Stimulated activated CD4-positive, alpha-beta T cell treated with anti-CD3 and anti-CD28 coated beads, Interleukin-4, amount 100 ng/mL, for 24 hours (primary cell): ENCODE results near the gene IL31RA.
"Not testable (repeated sequence)": the region's sequence is repeated elsewhere in the genome, so short reads cannot be mapped to it uniquely, and the experiment has no call there.

Experiments
- DNase-seq: peaks from one replicate; pipeline ENCODE4 v3.0.0-alpha.2; 2020

The IL31RA gene

DNA sequence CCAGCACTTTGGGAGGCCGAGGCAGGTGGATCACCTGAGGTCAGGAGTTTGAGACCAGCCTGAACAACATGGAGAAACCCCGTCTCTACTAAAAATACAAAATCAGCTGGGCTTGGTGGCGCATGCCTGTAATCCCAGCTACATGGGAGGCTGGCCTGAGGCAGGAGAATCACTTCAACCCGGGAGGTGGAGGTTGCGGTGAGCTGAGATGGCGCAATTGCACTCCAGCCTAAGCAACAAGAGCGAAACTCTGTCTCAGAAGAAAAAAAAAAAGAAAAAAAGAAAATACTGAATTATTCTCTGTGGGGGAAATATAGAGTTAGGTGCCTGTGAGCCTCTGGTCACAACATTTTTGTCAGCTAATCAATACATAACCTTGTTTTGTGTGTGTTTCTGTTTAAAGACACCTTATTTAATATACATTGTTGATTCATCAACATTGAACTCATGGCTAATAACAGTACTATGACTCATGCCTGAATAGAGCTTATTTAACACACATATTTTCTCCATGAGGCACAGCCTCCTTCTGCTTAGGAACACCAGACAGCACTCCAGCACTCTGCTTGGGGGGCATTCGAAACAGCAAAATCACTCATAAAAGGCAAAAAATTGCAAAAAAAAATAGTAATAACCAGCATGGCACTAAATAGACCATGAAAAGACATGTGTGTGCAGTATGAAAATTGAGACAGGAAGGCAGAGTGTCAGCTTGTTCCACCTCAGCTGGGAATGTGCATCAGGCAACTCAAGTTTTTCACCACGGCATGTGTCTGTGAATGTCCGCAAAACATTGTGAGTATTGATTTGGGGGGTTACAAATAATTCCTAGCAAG, at the start of gene IL31RA:
Gene IL31RA, plus strand, starts transcription at position 519 of the 836 bp plus-strand sequence. Its CDS starts 214 bp downstream, at position 733.
- no peak for DNase-seq

DNA sequence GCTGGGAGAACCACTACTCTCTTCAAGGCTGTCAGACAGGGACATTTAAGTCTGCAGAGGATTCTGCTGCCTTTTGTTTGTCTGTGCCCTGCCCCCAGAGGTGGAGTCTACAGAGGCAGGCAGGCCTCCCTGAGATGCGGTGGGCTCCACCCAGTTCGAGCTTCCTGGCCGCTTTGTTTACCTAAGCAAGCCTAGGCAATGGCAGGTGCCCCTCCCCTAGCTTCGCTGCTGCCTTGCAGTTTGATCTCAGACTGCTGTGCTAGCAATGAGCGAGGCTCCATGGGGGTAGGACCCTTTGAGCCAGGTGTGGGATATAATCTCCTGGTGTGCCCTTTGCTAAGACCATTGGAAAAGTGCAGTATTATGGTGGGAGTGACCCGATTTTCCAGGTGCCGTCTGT, 42.3 kb upstream of the IL31RA start:
- not testable (repeated sequence) for DNase-seq

DNA sequence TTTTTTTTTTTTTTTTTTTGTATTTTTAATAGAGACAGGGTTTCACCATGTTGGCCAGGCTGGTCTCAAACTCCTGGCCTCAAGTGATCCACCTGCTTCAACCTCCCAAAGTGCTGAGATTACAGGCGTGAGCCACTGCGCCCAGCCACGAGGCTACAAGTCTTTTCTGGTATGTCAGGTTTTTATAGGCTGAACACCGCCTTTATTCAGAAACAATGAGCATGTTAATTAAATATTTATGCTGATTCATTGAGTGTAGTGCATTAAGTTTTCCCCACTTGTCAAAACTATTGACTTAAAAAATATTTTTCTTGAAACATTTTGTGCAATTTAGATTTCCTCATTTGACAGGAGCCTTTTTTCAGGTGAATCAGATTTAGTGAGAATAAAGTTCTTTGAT, 35.2 kb upstream of the IL31RA start:
- not testable (repeated sequence) for DNase-seq

DNA sequence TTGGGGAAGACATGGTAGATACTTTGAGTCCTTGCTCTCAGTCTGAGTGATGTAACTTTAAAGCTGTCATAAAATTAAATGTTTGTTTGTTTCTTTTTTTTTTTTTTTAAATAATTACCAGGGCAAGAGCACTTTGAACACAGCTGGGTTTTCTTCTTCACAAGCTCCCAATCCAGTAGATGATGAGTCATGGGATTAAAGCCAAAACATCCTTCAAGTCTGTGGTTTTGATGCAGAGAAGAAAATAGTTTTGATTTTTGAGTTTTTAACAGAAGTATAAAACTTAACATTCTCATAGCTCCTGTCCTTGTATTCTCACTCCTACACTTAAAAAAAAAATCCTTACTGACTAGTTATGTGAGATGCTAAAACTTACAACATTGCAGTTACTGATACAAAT, 34.8 kb upstream of the IL31RA start:
- no peak for DNase-seq

DNA sequence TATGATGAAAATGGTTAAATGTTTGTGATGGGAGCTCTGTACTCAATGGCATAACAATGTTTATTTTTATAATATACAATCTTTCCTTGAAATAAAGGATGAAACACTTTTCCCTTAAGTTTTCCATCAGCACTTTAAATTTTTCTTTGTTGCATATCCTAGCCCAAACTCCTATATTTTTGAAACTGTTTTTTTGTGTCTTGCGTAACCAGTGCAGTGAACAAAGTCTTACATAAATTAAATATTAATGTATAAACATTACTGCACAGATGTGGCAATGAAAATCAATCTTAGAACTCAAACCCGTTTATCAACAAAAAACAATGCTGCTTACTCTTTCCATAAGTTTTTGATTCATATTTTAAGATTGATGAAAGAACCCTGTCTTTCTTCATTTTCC, 34.1 kb upstream of the IL31RA start:
- no peak for DNase-seq

DNA sequence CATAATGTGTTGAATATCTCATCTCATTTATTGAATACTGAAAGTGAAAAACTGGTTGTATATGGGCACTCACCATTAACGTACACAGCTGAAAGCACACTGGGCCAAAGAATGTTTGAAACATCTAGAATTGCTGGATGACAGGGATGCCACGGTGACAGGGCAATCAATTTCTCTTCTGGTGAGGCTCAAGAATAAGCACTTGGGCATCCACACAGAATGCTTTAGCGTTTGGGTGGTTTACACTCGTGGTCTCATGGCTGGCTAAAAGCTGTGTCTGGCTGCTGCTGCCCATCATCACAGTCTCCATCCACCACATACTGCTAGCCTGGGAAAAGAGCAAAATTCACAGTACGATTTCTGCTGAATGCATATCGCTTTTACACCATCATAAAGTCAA, 30.7 kb upstream of the IL31RA start:
- no peak for DNase-seq

DNA sequence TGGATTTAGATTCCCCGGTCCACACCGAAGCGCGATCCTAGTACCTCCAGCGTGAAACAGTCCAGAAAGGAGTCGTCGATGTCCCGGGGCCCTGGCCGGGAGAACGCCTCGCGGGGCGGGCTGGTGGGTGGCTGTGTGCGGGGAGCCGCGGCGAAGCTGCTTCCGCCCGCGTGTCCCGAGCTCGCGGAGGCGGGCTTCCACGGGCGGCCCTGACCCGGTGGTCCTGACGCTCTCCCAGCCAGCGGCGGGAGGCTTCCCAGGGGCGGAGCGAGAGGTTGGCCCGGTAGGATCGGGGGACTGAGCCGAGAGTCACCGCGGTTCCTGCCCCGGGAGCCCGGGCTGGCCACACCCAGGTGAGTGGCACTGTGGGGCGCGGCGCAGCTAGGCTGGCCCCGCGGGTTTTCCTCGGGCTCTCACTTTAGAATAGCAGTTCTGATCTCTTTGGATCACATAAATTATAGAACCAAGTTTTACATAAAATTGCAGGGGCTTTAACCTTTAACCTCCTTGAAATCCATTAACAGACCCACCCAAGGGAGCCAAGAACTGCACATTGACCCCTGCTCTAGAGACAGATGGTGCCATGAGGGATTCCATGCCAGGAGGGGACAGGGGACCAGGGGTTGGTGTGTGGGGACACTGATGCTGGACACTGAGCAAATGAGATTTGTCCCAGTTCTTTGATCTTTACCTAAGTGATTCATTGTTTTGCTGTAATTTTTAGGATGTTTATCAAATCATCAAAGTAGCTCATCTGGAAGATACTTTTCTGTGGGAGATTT, 29.2 kb upstream of the IL31RA start:
- DNase-seq: no peak

DNA sequence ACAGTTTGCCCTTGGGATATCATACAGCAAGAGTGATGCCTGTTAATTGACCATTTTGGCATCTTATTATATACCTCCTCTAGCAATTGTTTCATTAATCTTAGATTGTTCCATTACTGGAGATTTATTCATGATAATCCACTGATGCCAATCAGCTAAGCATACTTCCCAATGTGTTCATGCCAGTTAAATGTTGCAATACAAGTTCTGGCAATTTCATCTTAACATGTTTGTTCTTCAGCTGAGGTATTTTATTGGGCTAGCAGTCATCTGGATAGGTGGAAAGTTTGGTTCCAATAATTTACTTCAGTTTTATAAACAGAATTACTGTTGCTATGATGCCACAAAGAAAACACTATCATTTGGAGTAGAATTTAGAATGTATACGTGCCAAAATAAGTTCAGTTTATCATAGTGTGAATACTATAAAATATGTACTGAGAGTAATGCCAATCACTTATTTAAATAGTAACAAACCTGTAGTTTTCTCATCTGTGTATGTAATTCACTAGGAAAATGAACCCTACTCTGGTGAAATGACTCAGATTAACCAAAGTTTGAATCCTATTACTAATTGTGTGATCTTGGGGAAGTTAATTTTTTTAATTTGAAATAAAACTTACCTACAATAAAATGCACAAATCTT, 27.9 kb upstream of the IL31RA start:
- DNase-seq: no peak

DNA sequence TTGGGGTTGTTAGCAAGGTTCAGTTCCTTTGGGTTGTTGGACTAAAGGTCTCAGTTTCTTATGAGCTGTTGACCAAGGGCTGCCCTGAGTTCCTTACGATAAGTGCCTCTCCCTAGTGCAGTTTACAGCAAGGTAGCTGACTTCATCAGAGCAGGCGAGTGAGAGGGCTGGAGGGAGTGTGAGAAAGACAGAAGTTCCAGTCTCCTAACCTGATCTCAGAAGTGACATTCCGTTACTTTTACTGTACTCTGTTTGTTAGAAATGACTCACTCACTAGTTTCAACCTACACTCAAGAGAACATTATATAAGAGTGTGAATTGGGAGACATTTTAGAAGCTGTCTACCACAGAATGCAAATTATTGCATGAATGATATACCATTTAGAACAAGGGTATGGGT, 21.2 kb upstream of the IL31RA start:
- DNase-seq: no peak

DNA sequence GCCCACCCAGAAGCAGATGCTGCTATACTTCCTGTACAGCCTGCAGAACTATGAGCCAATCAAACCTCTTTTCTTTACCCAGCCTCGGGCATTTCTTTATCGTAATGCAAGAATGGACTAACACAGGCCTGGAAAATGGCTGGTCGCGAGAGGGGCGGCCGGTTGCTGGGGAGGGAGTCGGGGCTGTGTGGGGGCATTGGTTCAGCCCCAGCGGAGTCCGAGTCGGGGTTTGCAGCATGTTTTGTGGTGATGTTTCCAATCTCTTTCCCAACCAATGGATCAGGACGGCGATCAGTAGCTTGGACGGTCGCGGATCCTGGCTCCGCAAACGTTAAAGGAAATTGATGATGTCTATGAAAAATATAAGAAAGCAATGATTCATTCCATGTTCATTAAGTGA, 18.7 kb upstream of the IL31RA start:
- no peak for DNase-seq

DNA sequence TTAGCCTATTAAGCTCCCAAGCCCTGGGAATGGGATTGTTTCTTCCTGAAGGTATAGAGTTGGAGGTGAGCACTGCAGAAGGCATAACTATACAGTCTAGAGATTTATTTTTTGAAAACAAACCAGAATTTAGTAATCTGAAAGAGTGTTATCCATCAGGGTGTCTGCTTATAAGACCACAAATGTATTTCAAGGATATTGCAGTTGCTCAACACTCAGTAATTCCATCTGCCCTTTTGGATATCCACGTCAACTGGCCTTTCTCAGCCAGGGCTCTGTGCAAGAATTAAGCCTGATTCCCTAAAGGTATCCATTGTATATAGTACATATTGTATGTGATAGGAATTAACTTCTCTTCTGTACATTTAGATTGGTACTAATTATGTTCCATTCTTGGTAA, 15.0 kb upstream of the IL31RA start:
- DNase-seq: no peak

DNA sequence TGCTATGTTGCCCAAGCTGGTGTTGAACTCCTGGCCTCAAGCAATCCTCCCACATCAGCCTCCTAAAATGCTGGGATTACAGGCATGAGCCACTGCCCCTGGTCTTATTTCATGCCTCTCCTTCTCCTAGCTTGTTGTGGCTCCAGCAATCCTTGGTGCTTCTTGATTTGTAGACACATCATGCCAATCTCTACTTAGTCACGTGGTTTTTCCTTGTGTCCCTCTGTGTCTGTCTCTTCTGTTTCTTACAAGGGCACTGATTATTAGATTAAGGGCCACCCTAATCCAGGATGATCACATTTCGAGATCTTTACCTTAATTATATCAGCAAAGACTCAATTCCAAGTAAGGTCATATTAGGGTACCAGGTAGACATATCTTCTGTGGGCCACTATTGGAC, 9.2 kb upstream of the IL31RA start:
- DNase-seq: no peak

DNA sequence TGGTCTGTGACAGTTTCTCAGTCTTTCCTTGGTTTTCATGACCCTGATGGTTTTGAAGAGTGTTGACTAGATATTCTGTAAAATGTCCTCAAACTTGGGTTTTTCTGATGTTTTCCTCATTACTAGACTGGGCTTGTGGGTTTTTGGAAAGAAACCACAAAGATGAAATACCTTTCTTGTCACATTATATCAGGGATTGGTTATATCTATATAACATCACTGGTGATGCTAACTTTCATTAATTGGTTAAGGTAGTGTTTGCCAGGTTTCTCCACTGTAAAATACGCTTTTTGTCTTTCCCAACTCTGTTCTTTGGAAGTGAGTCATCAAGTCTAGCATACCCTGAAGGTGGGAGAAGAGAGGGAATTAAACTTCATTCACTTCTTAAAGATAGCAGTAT, 3.3 kb upstream of the IL31RA start:
- DNase-seq: no peak

DNA sequence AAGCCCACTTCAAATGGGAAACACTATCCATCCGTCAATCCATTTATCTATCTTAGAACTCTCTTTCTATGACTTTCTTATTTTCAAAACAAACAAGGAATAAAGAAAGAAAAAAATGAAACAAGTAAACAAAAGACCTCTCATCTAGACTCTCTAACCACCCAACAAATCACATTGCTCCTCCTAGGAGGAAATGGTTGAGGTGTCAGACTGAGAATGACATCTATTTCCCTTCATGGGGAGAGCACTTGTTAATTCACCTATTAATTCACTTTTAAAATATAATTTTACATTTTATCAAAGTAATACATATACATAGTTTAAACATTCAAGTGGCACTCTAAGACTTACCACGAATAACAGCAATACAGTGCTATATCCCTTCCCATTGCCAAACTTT, 2.4 kb upstream of the IL31RA start:
- DNase-seq: no peak

DNA sequence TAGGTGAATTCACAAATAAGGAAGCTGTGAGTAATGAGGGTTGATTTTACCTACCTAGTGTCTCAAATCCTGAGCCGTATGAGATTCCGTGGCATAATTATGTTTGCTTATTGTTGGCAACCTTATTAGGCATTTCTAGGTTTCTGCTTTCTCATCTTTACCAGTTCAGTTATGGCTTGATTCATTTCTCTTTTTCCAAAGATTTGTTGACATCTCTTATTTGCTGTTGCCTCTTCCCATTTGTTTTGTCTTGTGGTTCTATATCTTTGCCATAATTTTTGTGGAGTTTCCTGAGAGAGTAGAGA, 470 bp downstream of the IL31RA start:
- DNase-seq: no peak

DNA sequence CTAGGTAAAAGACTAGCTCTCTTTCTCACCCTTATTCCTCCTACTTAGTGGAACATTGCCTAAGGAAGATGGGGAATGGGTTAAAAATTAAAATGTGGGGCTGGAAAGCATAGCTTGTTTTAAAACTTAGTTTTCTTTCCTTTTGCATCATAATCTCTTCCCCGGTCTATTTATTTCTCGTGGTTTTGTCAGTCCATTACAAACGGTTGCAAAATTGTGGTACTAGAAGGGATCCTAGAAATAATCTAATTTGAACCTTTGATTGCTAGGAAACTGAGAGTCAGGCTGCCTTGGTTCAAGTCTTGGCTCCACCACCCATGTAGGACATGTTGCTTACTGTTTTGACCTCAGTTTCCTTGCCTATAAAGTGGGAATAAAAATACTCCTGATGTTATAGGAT, 1.3 kb downstream of the IL31RA start:
- DNase-seq: no peak

DNA sequence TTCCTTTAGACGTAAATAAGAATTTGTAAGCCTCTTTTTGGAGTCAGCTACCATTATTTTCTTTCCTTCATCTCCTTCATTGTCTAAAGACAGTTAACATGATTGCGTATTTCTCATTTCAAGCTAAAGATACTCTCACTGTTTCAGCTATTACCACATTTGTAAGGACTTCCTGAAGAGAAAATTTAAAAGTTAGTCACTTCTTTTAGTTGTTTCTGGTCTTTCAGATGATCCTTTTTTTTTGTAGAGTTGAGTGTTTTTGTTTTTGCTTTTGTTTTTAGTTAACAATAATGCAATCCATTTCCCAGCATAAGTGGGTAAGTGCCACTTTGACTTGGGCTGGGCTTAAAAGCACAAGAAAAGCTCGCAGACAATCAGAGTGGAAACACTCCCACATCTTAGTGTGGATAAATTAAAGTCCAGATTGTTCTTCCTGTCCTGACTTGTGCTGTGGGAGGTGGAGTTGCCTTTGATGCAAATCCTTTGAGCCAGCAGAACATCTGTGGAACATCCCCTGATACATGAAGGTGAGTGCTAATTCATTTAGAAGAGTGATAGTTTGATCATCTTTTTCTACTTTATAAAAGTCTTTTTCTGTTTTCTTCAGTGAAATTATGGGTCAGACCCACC, 2.0 kb downstream of the IL31RA start:
- DNase-seq: no peak

DNA sequence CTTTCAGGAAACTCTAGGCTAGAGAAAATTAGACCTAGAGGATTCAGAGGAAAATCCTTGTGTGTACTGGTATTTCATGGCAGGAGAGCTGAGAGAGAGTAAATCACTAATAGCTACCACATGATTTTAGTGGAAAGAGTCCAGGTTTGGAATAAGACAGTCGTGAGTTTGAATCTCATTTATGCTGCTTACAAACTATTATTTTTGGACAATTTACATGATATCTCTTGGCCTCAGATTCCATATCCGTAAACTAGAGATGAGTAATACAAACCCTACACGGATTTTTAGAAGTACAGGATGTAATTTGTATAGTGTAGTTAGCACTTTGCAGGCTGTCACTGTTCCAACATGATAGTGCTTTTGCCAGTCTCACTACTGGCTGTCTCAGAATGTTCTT, 2.7 kb downstream of the IL31RA start:
- DNase-seq: no peak

DNA sequence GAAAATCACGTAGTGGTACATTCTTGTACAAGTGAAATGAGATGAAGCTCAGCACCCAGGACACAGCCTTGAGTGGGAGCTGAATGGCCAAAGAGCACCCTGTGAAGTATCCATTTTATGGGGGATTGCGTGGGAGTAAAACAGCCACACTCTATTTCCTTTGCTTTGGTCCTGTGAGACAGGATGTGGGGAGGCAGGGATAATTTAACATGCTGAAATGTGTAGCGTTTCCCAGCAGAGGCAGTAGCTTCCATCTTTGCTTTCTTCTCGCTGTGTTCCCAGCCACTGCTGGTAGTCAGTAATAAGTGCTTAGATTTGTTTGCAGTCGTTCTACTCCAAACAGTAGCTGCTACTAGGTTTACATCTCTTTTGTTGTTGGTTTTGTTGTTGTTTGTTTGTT, 4.4 kb downstream of the IL31RA start:
- DNase-seq: no peak

DNA sequence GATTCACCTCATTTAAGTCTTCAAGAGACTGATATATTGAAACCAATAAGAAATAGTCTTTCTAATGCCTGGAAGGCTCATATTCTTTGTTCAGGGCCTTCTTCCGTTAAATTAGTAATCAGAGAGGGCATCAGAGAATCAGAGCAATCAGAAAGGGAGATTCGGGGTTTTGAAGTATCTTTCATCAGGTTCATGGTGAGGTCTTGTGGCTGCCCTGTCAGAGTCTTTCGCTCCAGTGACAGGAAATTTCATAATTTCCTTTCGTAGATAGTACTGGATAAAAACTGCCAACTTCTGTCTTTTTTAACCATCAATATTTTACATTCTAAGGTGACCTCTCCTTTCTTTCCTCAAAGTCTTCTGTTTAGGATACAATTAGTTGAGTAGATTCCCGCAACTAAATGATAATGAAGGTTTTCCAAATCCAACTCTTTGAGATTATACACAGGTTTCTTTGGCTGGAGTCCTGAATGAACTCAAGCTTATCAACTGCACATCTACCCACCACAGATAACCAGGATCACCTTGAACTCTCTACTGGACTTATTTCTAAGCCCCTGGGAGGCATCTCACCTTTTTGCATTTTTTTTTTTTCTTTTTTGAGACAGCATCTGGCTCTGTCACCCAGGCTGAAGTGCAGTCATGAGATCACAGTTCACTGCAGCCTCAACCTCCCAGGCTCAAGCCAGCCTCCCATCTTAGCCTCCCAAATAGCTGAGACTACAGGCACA, 5.5 kb downstream of the IL31RA start:
- no peak for DNase-seq

DNA sequence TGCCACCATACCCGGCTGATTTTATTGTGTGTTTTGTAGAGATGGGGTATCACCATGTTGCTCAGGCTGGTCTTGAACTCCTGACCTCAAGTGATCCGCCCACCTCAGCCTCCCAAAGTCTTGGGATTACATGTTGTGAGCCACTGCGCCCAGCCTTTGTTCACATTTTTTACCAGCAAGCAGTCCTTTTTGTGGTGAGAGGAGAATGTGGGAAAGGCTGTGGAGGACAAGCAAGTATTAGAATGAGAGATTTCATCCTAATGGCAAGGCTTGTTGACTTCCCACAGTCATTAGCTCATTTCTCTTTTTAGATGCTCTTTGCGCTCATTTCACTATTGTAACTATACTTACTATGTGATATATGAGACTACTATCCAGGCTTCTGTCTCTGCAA, 6.1 kb downstream of the IL31RA start:
- DNase-seq: no peak

DNA sequence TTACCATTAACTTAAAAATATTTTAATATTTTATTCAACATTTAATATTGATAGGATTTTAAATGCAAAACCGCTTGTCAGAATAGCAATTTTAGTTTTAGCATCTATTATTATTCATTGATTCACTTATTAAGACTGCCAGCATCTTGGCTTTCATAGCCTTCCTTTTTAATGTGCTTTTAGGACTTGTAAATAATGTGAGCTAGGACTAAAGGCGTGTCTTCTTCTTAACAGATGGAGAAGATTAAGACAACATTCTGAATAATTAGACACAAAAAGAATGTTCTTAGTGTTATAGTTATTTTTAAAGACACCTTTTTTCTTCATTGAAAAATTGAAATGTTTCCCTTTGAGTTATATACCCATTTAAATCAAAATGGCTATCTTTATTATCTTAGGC, 6.9 kb downstream of the IL31RA start:
- DNase-seq: no peak

DNA sequence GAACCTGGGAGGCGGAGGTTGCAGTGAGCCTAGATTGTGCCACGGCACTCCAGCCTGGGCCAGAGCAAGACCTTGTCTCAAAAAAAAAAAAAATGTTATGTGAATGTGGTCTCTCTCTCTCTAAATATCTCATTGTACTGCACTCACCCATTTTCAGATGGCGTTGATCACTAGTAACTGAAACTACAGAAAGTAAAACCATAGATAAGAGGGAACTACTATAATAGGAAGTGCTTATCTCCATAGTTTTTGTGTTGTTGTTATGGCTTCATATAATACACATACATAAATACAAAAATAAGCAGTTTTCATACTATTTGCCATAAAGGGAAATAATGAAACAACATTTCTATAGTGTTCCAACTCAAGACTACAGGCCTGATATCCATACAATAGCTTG, 9.1 kb downstream of the IL31RA start:
- DNase-seq: no peak
